Muscle of back (tissue), 11 donors: Measurements from ENCODE around the gene RECK. TPM values are rescaled to one million over a fixed set of nuclear protein-coding genes. Genes with fewer than 3 reads are reported as not detected.
"Not testable (repeated sequence)": the region's sequence is repeated elsewhere in the genome, so short reads cannot be mapped to it uniquely, and the experiment has no call there.

ENCODE experiments used
- DNase-seq, 3 donors: peaks; one replicate each; pipeline versions ENCODE4 v3.0.0 to v3.0.0-alpha.2; 2013
- polyA plus RNA-seq, 10 donors: library from polyadenylated mRNA; unstranded; fragments of 120-200 nt; gene quantifications; one replicate each; pipeline ENCODE4 v1.2.1, GENCODE V29; 2013; ENCODE audit not compliant: insufficient read length in 10 of 10

Gene RECK
- polyA plus RNA-seq, 10 donors, result 23.3 to 55.7 (median 28.1) TPM

GRCh38 chr9:36154331-36154952 is 117.7 kb downstream of the RECK start:
- peak in 2 of 3 donors; percentile 80 to 90 for DNase-seq

DNA sequence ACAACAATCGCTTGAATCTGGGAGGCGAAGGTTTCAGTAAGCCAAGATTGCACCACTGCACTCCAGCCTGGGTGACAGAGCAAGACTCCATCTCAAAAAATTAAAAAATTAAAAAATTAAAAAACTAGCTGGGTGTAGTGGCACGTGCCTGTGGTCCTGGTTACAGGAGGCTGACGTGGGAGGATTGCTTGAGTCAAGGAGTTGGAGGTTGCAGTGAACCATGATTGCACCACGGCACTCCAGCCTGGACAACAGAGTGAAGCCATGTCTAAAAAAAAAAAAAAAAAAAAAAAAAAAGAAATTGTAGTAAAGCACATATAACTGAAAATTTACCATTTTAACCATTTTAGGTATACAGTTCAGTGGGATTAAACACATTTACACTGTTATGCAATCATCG is 119.4 kb downstream of the RECK start:
- no peak for DNase-seq

DNA sequence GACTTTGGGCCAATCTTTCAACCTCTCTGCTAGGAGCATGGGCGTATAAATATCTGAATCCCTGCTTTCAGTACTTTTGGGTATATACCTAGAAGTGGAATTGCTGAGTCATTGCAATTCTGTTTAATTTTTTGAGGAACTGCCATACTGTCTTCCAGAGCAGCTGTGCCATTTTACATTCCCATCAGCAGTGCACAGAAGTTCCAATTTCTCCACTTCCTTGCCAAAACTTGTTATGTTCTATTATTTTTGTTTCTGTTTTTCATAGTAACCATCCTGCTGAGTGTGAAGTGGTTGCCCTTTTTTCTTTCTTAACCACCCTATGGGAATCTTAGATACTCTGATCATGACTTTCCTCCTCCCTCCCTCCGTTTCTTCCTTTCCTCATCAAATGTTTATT is 121.4 kb downstream of the RECK start:
- DNase-seq, result peak in 1 of 3 donors; percentile 72

- DNase-seq, result peak; percentile 78 to 93 (median 90)
Measured at GRCh38 chr9:36158917-36159316, 122.2 kb downstream of the RECK start.

GRCh38 chr9:36159509-36159908 is 122.8 kb downstream of the RECK start:
- not testable (repeated sequence) for DNase-seq

GRCh38 chr9:36160126-36160525 is 123.4 kb downstream of the RECK start:
- not testable (repeated sequence) for DNase-seq

DNA sequence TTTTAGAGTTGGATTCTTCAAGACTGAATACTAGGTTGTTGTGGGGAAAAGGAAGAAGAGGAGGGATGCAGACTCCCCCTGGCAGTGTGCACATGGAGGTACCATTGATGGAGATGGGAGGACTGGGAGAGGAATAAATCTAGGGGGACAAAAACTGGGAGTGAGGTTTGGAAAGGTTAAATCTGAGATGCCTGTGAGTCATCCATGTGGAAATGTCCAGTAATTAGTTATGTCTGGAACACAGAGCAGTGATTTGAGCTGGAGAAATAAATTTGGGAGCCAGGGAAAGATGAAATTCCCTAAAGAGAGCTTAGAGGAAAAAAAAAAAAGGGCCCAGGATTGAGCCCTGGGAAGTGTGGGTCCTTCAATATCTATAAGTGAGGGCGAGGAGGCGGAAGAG is 124.5 kb downstream of the RECK start:
- DNase-seq, result peak in 2 of 3 donors; percentile 19 to 51

- peak in 1 of 3 donors; percentile 51 for DNase-seq
Measured at GRCh38 chr9:36162211-36162738, 125.6 kb downstream of the RECK start.

- DNase-seq, result peak; percentile 94 to 97 (median 94)
Measured at GRCh38 chr9:36163049-36163785, 126.5 kb downstream of the RECK start.

GRCh38 chr9:36163786-36164170 is 127.1 kb downstream of the RECK start:
- DNase-seq, result peak in 1 of 3 donors; percentile 56

- DNase-seq, result peak in 1 of 3 donors; percentile 52
Measured at GRCh38 chr9:36164372-36164771, 127.7 kb downstream of the RECK start.

GRCh38 chr9:36164989-36165388 is 128.3 kb downstream of the RECK start:
- DNase-seq, result peak in 1 of 3 donors; percentile 65

GRCh38 chr9:36165826-36166167 is 129.1 kb downstream of the RECK start:
- DNase-seq, result peak; percentile 52 to 87 (median 72)

GRCh38 chr9:36166168-36166927 is 129.6 kb downstream of the RECK start:
- peak; percentile 84 to 95 (median 91) for DNase-seq

DNA sequence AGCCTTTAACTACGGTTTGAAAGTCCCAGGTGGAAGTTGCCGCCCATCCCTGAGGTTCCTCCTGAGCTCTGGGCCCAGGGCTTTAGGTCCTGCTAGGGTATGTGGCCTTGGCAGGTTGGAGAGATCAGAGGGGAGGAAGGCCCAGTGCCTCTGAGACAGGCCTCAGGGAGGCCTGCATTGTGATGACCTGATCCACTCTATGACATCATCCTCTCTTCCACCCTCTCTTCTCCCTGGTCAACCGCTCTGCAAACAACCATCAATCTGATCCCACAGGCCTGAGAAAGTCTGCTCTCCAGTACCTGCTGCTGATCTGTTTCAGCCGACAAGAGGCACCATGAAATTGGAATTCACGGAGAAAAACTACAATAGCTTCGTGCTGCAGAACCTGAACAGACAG is 132.5 kb downstream of the RECK start, which contains the start of gene CCIN:
Gene CCIN, plus strand, starts transcription at position 223 of the 400 bp plus-strand sequence. Its CDS starts 115 bp downstream, at position 338.
- no peak for DNase-seq

- DNase-seq, result no peak
Measured at GRCh38 chr9:36169708-36170107, 133.0 kb downstream of the RECK start.

GRCh38 chr9:36170531-36170930 is 133.8 kb downstream of the RECK start:
- no peak for DNase-seq

DNA sequence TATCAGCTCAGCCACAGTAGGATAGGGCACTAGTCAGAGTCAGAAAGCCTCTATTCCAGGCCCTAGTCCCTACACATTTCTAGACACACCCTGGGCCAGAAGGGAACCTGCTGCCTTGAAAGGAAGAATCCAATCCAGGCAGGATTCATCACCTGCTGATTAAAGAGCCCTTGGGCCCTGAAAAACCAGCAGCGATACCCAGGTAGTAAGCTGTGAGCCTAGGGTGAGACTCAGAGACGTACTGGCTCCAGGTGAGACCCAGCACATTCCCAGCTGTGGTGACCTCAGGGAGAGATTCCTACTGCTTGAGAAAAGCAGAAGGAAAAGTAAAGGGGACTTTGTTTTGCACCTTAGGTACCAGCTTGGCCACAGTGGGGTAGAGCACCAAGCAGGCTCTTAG is 137.1 kb downstream of the RECK start:
- DNase-seq, result no peak
